Chondrocyte (in vitro differentiated cells): ENCODE results near the gene EZR. TPM values are rescaled to one million over a fixed set of nuclear protein-coding genes. Genes with fewer than 3 reads are reported as not detected.

Experiments
- DNase-seq: peaks from one replicate; pipeline ENCODE4 v3.0.0; 2021; ENCODE audit warnings: mixed read lengths, low spot score
- H3K27ac Mint-ChIP-seq: one replicate; pipeline ENCODE4 v1.8.0; 2021; ENCODE audit warnings: mild to moderate bottlenecking, moderate library complexity, mixed read lengths; ENCODE audit not compliant: unreplicated experiment
- H3K27me3 Mint-ChIP-seq: 2 replicates; pipeline ENCODE4 v1.8.0; 2021; ENCODE audit warnings: low read depth, mixed read lengths
- H3K36me3 Mint-ChIP-seq: 2 replicates; pipeline ENCODE4 v1.8.0; 2021; ENCODE audit warnings: low read depth, mixed read lengths
- H3K4me1 Mint-ChIP-seq: 2 replicates; pipeline ENCODE4 v1.8.0; 2021; ENCODE audit warnings: low read depth, mild to moderate bottlenecking, mixed read lengths
- H3K4me3 Mint-ChIP-seq: one replicate; pipeline ENCODE4 v1.8.0; 2021; ENCODE audit warnings: mild to moderate bottlenecking, moderate library complexity, mixed read lengths; ENCODE audit not compliant: unreplicated experiment
- H3K9me3 Mint-ChIP-seq: 2 replicates; pipeline ENCODE4 v1.8.0; 2021; ENCODE audit warnings: low read depth, mixed read lengths
- total RNA-seq: library from RNA; stranded (reverse); gene quantifications from 3 replicates; pipeline ENCODE4 v1.2.1, GENCODE V29; 2021
- TF ChIP-seq, protein P1 (sequence below): fragments of 200-600 bp; sonication (generic); IDR thresholded peaks from 2 replicates; pipeline ENCODE4 v1.5.0; 2021; ENCODE audit warnings: antibody characterized with exemption, mild to moderate bottlenecking, moderate library complexity

Gene EZR
- total RNA-seq, 1 donor from 2014 or later, result 71.5 TPM

DNA sequence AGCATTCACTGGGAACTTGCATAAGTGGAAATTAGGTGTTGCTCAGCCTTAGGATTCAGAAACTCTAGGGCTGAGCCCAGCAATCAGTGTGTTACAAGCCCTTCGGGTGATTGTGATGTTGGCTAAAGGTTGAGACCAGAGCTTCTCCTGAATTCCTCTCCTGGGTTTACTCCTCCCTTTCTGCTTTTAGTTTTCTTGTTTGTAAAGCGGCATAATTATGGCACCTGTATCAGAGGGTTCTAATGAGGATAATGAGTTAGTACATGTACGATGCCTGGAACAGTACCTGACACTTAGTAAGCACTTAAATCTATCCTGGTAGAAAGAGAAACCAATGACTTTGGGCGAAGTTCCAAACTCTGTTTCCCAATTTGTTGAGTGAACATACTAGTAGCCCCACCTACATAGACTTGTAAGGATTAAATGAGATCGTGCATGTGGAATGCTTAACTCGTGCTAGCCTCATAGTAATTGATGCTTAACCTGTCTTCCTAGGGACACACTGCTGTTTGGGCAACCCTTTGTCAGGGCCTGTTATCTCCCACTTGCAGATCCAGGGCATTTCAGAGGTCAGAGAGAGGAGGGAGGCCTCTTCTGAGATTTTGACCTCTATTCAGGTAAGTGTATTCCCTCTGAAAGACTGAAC is 932 bp upstream of the EZR start:
- H3K27me3 Mint-ChIP-seq, result no peaks in the 10 kb centered on the region
- peak overlapping the region; percentile 12 for H3K27ac Mint-ChIP-seq
- H3K36me3 Mint-ChIP-seq, result no peaks in the 10 kb centered on the region
- DNase-seq, result no peak
- TF ChIP-seq, protein P1, sequence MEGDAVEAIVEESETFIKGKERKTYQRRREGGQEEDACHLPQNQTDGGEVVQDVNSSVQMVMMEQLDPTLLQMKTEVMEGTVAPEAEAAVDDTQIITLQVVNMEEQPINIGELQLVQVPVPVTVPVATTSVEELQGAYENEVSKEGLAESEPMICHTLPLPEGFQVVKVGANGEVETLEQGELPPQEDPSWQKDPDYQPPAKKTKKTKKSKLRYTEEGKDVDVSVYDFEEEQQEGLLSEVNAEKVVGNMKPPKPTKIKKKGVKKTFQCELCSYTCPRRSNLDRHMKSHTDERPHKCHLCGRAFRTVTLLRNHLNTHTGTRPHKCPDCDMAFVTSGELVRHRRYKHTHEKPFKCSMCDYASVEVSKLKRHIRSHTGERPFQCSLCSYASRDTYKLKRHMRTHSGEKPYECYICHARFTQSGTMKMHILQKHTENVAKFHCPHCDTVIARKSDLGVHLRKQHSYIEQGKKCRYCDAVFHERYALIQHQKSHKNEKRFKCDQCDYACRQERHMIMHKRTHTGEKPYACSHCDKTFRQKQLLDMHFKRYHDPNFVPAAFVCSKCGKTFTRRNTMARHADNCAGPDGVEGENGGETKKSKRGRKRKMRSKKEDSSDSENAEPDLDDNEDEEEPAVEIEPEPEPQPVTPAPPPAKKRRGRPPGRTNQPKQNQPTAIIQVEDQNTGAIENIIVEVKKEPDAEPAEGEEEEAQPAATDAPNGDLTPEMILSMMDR, result no peak
- H3K4me1 Mint-ChIP-seq, result peaks cover 29% of the 10 kb centered on the region
- H3K4me3 Mint-ChIP-seq, result peak overlapping the region; percentile 49
- H3K9me3 Mint-ChIP-seq, result no peaks in the 10 kb centered on the region

DNA sequence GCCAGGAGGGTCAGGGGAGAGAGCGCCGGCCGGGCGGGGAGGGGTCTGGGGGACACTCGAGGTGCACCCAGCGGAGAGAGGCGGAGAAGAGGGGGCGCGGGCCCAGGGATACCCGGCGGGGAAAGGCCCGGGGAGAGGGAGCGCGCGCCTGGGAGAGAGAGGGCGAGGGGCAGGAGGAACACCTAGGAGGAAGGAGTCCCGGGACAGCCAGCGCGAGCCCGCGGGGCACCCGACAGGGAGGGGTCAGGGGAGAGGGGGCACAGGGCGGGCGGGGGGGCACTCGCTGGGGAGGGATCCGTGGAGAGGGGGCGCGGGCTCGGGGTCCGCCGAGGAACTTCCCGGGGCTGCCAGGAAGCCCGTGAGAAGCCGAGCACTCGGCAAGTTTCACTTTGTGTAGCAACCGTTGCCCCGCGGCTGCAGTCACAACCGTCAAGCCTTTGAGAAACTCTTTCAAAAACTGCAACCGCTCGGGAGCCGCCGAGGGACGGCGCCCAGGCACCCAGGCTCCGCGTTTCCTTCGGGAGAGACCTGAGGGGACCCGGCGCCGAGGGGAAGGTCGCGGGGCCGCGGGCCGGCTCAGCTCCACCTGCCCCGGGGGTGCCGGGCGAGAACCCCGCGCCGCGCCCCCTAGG is 471 bp downstream of the EZR start:
- peak overlapping the region; percentile 77 for H3K27ac Mint-ChIP-seq
- H3K4me1 Mint-ChIP-seq, result peaks cover 43% of the 10 kb centered on the region
- TF ChIP-seq, protein P1, result peak; percentile 28
- H3K27me3 Mint-ChIP-seq, result no peaks in the 10 kb centered on the region
- H3K4me3 Mint-ChIP-seq, result peak overlapping the region; percentile 98
- H3K9me3 Mint-ChIP-seq, result no peaks in the 10 kb centered on the region
- H3K36me3 Mint-ChIP-seq, result peaks cover 2% of the 10 kb centered on the region
- no peak for DNase-seq

DNA sequence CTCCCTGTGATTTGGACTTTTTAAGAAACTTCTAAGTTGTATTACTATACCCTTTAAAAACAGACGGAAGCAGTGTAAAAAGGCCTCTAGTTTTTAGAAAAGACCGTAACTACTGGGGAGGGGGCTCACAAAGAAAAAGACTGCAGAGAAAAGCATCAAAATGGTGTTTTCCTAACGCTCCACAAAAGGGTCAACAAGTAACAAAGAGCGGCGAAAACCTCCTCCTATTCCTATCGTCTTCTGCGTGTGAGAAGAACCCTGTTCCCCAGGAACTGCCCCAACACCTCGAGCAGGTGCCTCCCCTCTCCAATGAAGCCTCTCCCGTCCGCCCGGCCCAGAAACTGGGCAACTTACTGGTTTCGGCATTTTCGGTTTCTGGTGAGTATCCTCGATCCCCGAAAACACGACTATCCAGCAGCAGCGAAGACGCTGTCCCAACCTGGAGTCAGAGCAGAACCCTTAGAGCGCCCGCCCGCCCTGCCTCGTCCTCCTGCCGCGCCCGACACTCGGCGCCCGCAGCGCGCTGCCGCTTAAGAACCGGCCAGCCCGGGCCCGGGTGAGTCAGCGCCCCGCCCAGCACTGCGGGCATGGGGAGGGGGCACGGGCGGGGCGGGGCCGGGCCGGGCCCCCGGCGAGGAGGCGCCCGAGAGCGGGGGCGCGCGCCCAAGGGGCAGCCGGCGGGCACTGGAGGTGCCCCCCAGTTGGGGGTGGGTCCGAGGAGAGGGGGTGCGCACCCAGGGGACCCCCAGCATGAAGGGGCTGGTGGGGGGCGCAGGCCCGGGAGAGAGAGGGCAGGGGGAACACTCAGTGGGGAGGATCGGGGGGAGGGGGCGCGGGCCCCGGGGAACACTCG is 1.2 kb downstream of the EZR start:
- Mint-ChIP-seq H3K4me1 (peaks cover 48% of the 10 kb centered on the region), H3K27ac (peak overlapping the region; percentile 97), H3K27me3 (no peaks in the 10 kb centered on the region), H3K4me3 (peak overlapping the region; percentile 98), H3K36me3 (peaks cover 6% of the 10 kb centered on the region), H3K9me3 (no peaks in the 10 kb centered on the region)
- no peak for DNase-seq
- TF ChIP-seq, protein P1, result no peak

DNA sequence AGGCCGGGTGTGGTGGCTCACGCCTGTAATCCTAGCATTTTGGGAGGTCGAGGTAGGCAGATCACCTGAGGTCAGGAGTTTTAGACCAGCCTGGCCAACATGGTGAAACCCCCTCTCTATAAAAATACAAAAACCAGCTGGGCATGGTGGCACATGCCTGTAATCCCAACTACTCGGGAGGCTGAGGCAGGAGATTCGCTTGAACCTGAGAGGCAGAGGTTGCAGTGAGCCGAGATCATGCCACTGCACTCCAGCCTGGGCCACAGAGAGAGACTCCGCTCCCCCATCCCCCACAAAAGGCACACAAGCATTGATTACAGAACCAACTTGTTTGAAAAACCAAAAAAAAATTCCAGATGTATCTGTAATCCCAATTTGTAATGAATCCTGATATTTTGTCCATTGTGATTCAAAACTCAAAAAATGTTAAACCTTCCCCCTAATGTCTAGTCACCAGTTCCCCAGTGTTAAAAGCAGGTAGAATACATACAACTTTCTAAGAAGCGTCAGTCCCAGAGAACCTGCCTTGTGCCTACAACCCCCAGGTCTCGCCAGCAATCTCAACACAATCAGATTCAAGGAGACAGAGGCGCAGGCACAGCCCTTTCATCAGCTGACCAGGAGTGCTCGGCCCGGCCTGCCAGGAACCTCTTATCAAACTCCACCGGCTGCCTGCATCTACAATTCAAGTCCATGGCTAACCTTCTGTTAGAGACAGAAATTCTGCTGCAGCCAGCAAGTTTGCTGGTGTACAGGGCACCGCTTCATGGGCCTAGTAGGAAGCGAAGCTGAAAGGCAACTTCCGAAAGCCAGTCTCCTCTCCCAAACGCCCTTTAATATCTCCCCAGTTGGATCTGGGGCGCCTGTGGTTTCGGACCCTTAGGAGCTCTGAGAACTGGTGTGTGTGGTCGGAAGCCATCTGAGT is 2.1 kb downstream of the EZR start:
- TF ChIP-seq, protein P1, result no peak
- Mint-ChIP-seq H3K36me3 (peaks cover 8% of the 10 kb centered on the region), H3K27me3 (no peaks in the 10 kb centered on the region), H3K4me3 (peak overlapping the region; percentile 98), H3K9me3 (no peaks in the 10 kb centered on the region), H3K27ac (peak overlapping the region; percentile 97), H3K4me1 (peaks cover 52% of the 10 kb centered on the region)
- DNase-seq, result no peak
